Fibroblast of pulmonary artery (primary cell): ENCODE results near the gene LHX4.

Source experiments
- DNase-seq: peaks from one replicate; pipeline ENCODE4 v3.0.0-alpha.2; 2010; ENCODE audit warnings: low read depth
- H3K4me3 ChIP-seq: replicated peaks from 2 replicates; pipeline ENCODE4 v1.5.1; 2011; ENCODE audit warnings: low read depth, mild to moderate bottlenecking, control low read depth, low read length, moderate library complexity
- TF ChIP-seq, protein P1 (sequence below): IDR thresholded peaks from 2 replicates; pipeline ENCODE4 v1.5.1; 2011; ENCODE audit warnings: mild to moderate bottlenecking, control low read depth, low read length, inconsistent platforms; ENCODE audit errors: missing control alignments

LHX4 gene

DNA sequence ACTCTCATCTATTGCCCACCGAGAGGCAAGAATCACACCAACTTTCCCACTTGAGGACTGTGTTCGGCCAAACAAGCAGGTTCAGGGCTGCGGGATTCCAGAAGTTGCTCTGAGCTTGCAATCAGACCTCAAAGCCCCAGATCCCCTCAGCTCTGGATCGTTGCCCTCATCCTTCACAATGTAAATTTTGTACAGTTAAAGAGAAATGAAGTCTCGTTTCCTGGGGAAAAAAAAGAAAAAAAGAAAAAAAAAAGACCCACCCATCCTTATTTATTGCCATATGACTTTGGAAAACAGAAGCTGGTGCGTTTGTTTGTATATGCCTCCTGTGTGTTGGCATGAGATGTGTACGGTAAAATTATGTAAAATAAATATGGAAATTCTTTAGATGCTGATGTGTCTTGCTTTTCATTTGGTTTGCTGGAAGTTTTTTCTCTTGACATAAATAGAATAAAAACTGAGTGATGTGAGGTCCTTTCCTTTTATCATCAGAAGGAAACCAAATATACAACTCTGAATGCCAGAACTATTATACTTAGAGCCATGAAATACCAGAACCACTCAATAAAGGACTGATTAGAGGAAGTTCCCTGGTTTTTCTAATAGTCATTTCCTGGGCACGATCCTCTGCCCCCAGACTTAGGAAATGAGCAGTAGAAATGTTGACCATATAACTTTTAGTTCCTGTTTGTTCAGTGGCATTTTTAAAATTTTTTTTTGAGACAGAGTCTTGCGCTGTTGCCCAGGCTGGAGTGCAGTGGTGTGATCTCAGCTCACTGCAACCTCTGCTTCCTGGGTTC is 48.7 kb downstream of the LHX4 start:
- no peak overlapping the region for H3K4me3 ChIP-seq
- TF ChIP-seq, protein P1, sequence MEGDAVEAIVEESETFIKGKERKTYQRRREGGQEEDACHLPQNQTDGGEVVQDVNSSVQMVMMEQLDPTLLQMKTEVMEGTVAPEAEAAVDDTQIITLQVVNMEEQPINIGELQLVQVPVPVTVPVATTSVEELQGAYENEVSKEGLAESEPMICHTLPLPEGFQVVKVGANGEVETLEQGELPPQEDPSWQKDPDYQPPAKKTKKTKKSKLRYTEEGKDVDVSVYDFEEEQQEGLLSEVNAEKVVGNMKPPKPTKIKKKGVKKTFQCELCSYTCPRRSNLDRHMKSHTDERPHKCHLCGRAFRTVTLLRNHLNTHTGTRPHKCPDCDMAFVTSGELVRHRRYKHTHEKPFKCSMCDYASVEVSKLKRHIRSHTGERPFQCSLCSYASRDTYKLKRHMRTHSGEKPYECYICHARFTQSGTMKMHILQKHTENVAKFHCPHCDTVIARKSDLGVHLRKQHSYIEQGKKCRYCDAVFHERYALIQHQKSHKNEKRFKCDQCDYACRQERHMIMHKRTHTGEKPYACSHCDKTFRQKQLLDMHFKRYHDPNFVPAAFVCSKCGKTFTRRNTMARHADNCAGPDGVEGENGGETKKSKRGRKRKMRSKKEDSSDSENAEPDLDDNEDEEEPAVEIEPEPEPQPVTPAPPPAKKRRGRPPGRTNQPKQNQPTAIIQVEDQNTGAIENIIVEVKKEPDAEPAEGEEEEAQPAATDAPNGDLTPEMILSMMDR: no peak
- no peak for DNase-seq

DNA sequence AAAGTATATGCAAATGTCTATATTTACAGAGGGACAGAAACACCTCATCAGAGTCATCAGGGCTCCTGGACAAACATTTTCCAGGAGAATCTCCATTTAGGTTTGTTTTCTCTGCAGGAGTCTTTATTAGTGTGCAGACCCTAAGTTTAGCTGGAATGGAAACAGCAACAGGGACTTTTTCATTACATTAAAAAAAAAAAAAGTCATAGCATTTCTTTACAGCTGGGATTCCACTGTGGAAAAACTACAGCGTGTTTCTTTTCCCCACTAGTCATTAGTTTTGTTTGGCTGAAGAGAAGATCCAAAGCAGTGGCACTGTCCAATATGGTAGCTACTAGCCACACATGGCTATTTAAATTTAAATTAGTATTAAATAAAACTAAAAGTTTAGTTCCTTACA is 49.6 kb downstream of the LHX4 start:
- no peak for DNase-seq
- no peak overlapping the region for H3K4me3 ChIP-seq
- TF ChIP-seq, protein P1: no peak

DNA sequence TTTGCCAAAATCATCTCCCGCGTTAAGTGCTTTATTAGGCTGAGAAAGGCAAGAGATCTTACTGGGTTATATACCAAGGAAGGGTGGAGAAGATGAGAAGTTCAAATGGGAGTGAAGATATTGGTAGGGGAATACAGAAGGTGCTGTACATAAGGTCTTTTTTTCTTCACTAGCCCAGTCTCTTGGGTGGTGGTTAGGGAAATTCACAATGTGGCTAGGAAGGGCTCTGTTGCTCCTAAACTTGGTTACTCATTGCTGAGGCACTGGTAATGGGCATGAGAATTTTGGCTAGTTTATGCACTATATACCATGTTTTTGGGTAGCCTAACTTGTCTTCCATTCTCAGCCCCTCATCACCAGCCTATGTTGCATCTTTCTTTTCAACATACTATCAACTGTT is 50.6 kb downstream of the LHX4 start:
- no peak overlapping the region for H3K4me3 ChIP-seq
- no peak for DNase-seq
- TF ChIP-seq, protein P1: no peak

DNA sequence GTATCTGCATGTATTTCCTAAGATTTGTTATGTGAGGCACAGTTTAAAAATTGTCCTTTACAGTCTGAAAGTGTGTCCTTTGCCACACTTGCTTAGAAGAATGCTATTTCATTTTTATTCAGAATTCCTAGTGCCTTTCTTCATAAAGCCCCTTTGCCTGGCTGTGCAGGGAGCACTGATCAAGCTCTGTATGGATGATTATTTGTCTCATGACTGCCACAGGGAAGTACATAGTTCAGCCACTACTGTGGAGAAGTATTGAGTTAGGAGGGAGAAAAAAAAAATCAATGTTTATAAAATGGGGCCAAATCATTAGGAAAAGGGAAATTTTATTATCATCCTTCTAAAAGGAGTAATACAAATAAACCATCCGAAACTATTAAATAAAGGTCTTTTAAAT is 51.4 kb downstream of the LHX4 start:
- TF ChIP-seq, protein P1: no peak
- no peak for DNase-seq
- H3K4me3 ChIP-seq: no peak overlapping the region

DNA sequence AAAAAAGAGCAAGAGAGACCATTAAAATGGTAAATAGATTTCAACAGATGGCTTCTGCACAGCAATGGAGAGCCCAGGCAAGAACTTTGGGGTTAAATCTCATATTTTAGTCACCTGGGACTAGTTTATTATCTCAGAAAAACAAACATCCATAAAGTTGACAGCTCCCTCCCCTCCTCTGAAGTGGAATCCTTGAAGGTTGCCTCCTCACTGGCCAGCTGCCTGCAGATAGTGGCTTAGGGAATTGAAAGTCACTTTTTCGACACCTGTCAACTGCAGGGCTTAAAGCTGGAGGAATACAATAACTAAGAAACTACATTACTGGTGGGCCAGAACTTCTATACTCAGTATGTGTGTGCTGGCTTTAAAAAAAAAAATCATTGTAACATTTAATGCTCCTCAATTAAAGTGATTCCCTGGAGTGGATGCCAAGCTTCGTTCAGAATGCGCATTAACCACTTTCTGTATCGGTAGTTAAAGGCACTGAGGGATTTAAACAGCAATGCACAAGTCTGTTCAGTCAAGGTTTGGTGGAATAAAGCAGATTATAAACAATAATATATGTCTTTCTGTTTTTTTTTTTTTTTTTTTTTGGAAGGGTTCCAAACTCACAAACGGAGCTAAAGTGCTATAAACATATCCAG is 52.5 kb downstream of the LHX4 start:
- no peak for DNase-seq
- TF ChIP-seq, protein P1: no peak

DNA sequence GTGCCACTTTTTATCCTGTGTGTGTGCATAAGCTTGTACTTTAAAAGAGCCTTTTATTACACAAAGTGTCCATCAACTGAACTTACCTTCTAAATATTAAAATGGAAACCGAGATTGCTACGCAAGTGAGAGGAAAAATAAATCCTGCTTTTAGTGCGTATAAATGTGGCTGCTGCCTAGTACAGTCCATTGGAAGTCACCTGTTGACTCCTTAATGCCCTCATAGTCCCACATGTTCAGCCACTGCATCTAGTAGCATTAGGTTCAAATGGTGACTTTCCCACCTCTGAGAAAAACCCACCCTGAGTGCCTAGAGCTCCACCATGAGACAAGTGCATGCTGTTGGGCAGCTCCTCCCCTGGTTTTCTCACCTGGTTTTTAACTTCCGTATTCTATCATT is 53.0 kb downstream of the LHX4 start:
- TF ChIP-seq, protein P1: no peak
- DNase-seq: no peak
- no peak overlapping the region for H3K4me3 ChIP-seq

More for the DNA sequence above, 52.5 kb downstream of the LHX4 start:
- H3K4me3 ChIP-seq: no peak overlapping the region
